Caco-2 (cell line): ENCODE results near the gene VAC14. TPM values are rescaled to one million over a fixed set of nuclear protein-coding genes. Genes with fewer than 3 reads are reported as not detected.

Source experiments
- BruUV-seq: library from RNA; stranded (reverse); fragments of 400-500 nt; replicated peaks from 2 replicates; lab custom pipeline; 2021; lab: Mats Ljungman, UMichigan
- CTCF ChIA-PET: fragments of 300-600 bp; sonication (Branson Sonifier 250); formaldehyde crosslinking; loops from one replicate; lab custom pipeline; 2022; ENCODE audit warnings: antibody characterized with exemption; lab: Charles Lee
- POLR2A ChIA-PET: fragments of 300-600 bp; sonication (Branson Sonifier 250); formaldehyde crosslinking; loops from one replicate; lab custom pipeline; 2022; ENCODE audit warnings: antibody characterized with exemption; lab: Charles Lee
- DNase-seq, 2 experiments: peaks; one replicate each; pipeline versions ENCODE4 v3.0.0 to v3.0.0-alpha.2; 2020 to 2022
- H3K27me3 ChIP-seq: replicated peaks from 2 replicates; pipeline ENCODE4 v1.6.0; 2011; ENCODE audit warnings: low read length; ENCODE audit not compliant: control insufficient read depth, insufficient read depth
- H3K36me3 ChIP-seq: 2 replicates; pipeline ENCODE4 v1.5.1; 2011; ENCODE audit warnings: low read length; ENCODE audit not compliant: control insufficient read depth, insufficient read depth
- H3K4me1 ChIP-seq: fragments of 250-450 bp; sonication (Bioruptor Pico); 2 replicates; pipeline ENCODE4 v1.5.1; 2020; ENCODE audit warnings: mild to moderate bottlenecking
- H3K4me3 ChIP-seq: 2 replicates; pipeline ENCODE4 v1.5.1; 2011; ENCODE audit warnings: low read depth, mild to moderate bottlenecking, control low read depth, low read length
- H3K9me3 ChIP-seq: fragments of 250-450 bp; sonication (Bioruptor Pico); 2 replicates; pipeline ENCODE4 v1.5.1; 2020; ENCODE audit warnings: mild to moderate bottlenecking, moderate library complexity
- H3K27ac Mint-ChIP-seq: one replicate; pipeline ENCODE4 v1.8.0; 2022; ENCODE audit warnings: mixed read lengths; ENCODE audit not compliant: unreplicated experiment
- H3K27me3 Mint-ChIP-seq: one replicate; pipeline ENCODE4 v1.8.0; 2022; ENCODE audit warnings: mixed read lengths; ENCODE audit not compliant: insufficient read depth, unreplicated experiment
- H3K36me3 Mint-ChIP-seq: one replicate; pipeline ENCODE4 v1.8.0; 2022; ENCODE audit warnings: mild to moderate bottlenecking, mixed read lengths; ENCODE audit not compliant: insufficient read depth, unreplicated experiment
- H3K4me1 Mint-ChIP-seq: one replicate; pipeline ENCODE4 v1.8.0; 2022; ENCODE audit warnings: low read depth, mixed read lengths; ENCODE audit not compliant: unreplicated experiment
- H3K4me3 Mint-ChIP-seq: one replicate; pipeline ENCODE4 v1.8.0; 2022; ENCODE audit warnings: mild to moderate bottlenecking, moderate library complexity, mixed read lengths; ENCODE audit not compliant: unreplicated experiment
- H3K9me3 Mint-ChIP-seq: one replicate; pipeline ENCODE4 v1.8.0; 2022; ENCODE audit warnings: mixed read lengths; ENCODE audit not compliant: unreplicated experiment
- intact Hi-C: fragments of 100-400 bp; cut with micrococcal nuclease; formaldehyde crosslinking; loops from one replicate; pipeline ENCODE4 v1.10.0; 2022; ENCODE audit not compliant: unreplicated experiment
- total RNA-seq: library from RNA; stranded (reverse); gene quantifications from 2 replicates; pipeline ENCODE4 v1.2.3, GENCODE V29; 2022
- TF ChIP-seq, protein P1 (sequence below), 2 experiments: fragments of 200-600 bp in 1 of 2; IDR thresholded peaks; 1 replicate in 1 of 2; 2 replicates in 1 of 2; pipeline versions ENCODE4 v1.5.1 to v1.8.0; 2011 to 2022; ENCODE audit warnings: antibody characterized with exemption in 1 of 2, control low read depth in 1 of 2, inconsistent platforms in 1 of 2, low read depth in 1 of 2, low read length in 1 of 2, mild to moderate bottlenecking in 1 of 2, moderate library complexity in 1 of 2; ENCODE audit not compliant: insufficient read depth in 1 of 2, severe bottlenecking in 1 of 2, unreplicated experiment in 1 of 2

Gene VAC14
- total RNA-seq, 1 experiment from 2014 or later = 63.5 TPM

DNA sequence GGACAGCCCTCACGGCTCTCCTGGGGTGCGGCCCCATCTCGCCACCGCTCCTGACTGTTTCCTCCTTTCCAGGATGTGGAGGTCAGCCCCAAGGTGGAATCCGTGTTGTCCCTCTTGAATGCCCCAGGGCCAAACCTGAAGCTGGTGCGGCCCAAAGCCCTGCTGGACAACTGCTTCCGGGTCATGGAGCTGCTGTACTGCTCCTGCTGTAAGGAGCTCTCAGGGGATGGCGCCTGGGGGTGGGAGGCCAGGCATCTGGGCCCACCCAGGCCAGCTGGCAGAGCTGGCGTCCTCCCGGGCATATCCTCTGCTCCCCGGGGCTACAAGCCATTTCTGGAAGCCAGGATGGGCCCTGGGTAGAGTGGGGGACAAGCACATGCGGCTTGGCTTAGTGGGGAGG, 141.4 kb downstream of the VAC14 start:
- Mint-ChIP-seq H3K4me1 (no peaks in the 10 kb centered on the region), H3K27ac (no peak overlapping the region), H3K4me3 (no peak overlapping the region), H3K27me3 (no peaks in the 10 kb centered on the region), H3K36me3 (peaks cover 6% of the 10 kb centered on the region), H3K9me3 (no peaks in the 10 kb centered on the region)
- Histone ChIP-seq H3K9me3 (no peaks in the 10 kb centered on the region), H3K27me3 (no peaks in the 10 kb centered on the region), H3K4me1 (no peaks in the 10 kb centered on the region), H3K36me3 (no peaks in the 10 kb centered on the region), H3K4me3 (no peak overlapping the region)
- POLR2A ChIA-PET = no interaction called here
- no peak for DNase-seq
- TF ChIP-seq, protein P1, sequence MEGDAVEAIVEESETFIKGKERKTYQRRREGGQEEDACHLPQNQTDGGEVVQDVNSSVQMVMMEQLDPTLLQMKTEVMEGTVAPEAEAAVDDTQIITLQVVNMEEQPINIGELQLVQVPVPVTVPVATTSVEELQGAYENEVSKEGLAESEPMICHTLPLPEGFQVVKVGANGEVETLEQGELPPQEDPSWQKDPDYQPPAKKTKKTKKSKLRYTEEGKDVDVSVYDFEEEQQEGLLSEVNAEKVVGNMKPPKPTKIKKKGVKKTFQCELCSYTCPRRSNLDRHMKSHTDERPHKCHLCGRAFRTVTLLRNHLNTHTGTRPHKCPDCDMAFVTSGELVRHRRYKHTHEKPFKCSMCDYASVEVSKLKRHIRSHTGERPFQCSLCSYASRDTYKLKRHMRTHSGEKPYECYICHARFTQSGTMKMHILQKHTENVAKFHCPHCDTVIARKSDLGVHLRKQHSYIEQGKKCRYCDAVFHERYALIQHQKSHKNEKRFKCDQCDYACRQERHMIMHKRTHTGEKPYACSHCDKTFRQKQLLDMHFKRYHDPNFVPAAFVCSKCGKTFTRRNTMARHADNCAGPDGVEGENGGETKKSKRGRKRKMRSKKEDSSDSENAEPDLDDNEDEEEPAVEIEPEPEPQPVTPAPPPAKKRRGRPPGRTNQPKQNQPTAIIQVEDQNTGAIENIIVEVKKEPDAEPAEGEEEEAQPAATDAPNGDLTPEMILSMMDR (IDR thresholded peaks at IDR 0.05; ENCODE audit: insufficient read depth in 1 of 2, low read depth in 1 of 2, low read length in 1 of 2, severe bottlenecking in 1 of 2, unreplicated experiment in 1 of 2) = no peak
- intact Hi-C loops = no loop called here
- CTCF ChIA-PET = no interaction called here
- no TSS peak for BruUV-seq

DNA sequence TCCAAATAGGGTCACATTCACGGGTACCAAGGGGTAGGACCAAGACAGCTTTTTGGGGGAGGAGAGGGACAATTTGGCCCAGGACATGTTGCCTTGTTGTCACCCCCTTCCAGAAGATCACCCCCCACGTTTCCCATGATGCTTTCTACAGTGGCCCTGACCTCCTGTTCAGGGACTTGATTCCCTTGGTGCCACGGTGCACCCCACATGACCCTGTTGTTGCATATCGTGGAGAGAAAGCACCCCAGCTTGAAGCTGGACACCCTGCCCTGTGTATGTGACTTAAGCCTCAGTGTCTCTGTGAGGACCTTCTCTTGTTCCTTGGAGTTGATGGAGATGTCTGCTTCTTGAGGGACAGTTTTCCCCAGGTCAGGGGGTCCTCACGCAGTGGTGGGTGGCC, 142.0 kb downstream of the VAC14 start:
- Histone ChIP-seq H3K4me1 (no peaks in the 10 kb centered on the region), H3K4me3 (no peak overlapping the region), H3K36me3 (no peaks in the 10 kb centered on the region), H3K27me3 (no peaks in the 10 kb centered on the region), H3K9me3 (no peaks in the 10 kb centered on the region)
- ChIA-PET POLR2A (no interaction called here), CTCF (no interaction called here)
- no TSS peak for BruUV-seq
- no peak for DNase-seq
- H3K27ac Mint-ChIP-seq = no peak overlapping the region
- no peaks in the 10 kb centered on the region for H3K27me3 Mint-ChIP-seq
- H3K4me1 Mint-ChIP-seq = peaks cover 2% of the 10 kb centered on the region
- H3K4me3 Mint-ChIP-seq = no peak overlapping the region
- intact Hi-C loops = no loop called here
- no peaks in the 10 kb centered on the region for H3K9me3 Mint-ChIP-seq
- H3K36me3 Mint-ChIP-seq = peaks cover 6% of the 10 kb centered on the region
- TF ChIP-seq, protein P1 (IDR thresholded peaks at IDR 0.05; ENCODE audit: insufficient read depth in 1 of 2, low read depth in 1 of 2, low read length in 1 of 2, severe bottlenecking in 1 of 2, unreplicated experiment in 1 of 2) = no peak

DNA sequence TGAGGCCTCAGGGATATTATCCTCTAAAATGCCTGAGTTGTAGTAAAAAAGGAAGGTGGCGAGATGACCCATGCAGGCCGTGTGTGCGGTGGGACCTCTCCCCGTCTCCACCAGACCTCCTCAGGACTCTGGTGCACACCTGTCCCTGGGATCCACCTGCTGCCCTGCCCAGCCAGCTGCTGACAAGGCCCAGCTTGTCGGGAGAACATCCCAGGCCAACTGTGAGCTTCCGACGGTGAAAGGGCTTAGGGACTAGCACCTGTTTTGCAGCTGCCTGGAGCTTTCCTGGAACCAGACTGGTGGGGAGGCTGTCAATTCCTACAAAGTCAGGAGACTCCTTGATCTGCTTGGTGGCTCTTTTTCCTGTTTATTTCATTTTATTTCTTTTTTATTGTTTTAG, 143.0 kb downstream of the VAC14 start:
- TF ChIP-seq, protein P1 (IDR thresholded peaks at IDR 0.05; ENCODE audit: insufficient read depth in 1 of 2, low read depth in 1 of 2, low read length in 1 of 2, severe bottlenecking in 1 of 2, unreplicated experiment in 1 of 2) = no peak
- Histone ChIP-seq H3K4me1 (no peaks in the 10 kb centered on the region), H3K4me3 (no peak overlapping the region), H3K27me3 (no peaks in the 10 kb centered on the region), H3K9me3 (no peaks in the 10 kb centered on the region), H3K36me3 (no peaks in the 10 kb centered on the region)
- intact Hi-C loops = loop anchor here (2.0 kb wide), 1 partner anchor 113 kb away; no protein-coding TSS in a partner anchor
- no TSS peak for BruUV-seq
- Mint-ChIP-seq H3K4me3 (no peak overlapping the region), H3K36me3 (peaks cover 1% of the 10 kb centered on the region), H3K4me1 (peaks cover 7% of the 10 kb centered on the region), H3K9me3 (no peaks in the 10 kb centered on the region), H3K27me3 (no peaks in the 10 kb centered on the region), H3K27ac (no peak overlapping the region)
- CTCF ChIA-PET = interaction anchor here (1.1 kb wide), 1 partner anchor 113 kb away, joined by 3 read pairs; no protein-coding TSS in a partner anchor
- DNase-seq = no peak
- POLR2A ChIA-PET = no interaction called here
